Measurements from ENCODE around the gene FCN3. TPM values are rescaled to one million over a fixed set of nuclear protein-coding genes. Genes with fewer than 3 reads are reported as not detected.
A peak's percentile ranks its signal among the peaks of the same experiment; 100 is the strongest.

The FCN3 gene
- total and polyA plus RNA-seq, 2 donors (not counting 1 experiment from before 2014, with no cell fraction given) = not detected

DNA sequence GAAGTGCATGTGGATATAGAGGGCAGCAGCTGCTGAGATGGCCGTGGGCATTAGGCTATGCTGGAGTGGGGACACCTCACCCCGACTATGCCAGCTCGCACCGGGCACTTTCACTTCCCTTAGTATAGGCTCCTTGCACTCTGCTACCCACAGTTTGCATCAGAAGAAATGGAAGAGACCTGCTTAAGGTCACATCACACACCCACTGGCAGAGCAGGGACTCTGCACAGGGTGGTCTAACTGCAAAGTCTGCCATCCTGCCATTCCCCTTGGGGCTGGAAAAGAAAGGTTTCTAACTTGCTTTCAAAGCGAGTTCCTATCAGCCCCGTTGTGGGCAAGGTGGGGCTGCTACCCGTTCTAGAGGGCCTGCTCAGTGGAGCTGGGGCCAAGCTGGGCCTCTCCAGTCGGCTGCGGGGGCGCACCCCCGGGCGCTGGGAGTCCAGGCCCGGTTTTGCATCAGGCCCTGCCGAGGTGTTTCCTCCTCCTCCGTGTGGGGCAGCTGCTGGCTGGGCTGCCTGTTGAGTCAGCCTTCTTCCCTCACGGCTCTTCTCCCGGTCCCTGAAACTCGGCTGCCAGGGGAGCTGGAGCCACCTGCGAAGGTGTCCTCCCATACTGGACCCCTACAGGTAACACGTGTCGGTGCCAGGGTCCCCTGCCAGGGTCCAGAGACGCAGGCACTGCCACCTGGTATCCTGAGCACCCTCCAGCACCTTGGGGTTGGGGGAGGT is 32.9 kb downstream of the FCN3 start, which contains the start of gene SYTL1:
Gene SYTL1, plus strand, starts transcription at position 498 of the 728 bp plus-strand sequence. CDS start 3,313 bp downstream, outside the sequence.
- Mint-ChIP-seq H3K27me3 (no peaks in the 10 kb centered on the region), H3K4me1 (peaks cover 64% of the 10 kb centered on the region), H3K27ac (peak within 1 kb of the TSS; percentile 98), H3K9me3 (ENCODE audit: insufficient read depth) (no peaks in the 10 kb centered on the region), H3K4me3 (peak within 1 kb of the TSS; percentile 96)
- Histone ChIP-seq H4K20me1 (ENCODE audit: control insufficient read depth, insufficient read depth, low read length, poor library complexity, severe bottlenecking) (no peaks in the 10 kb centered on the region), H2AFZ (ENCODE audit: insufficient read depth, low read depth, low read length, poor library complexity, severe bottlenecking) (peak within 1 kb of the TSS; percentile 84), H3K9me3 (ENCODE audit: control extremely low read depth in 1 of 3, control insufficient read depth in 2 of 3, insufficient read depth in 1 of 3, low read length in 2 of 3) (peaks cover 0 to 7% (median 0%) of the 10 kb centered on the region in 3 donors), H3K4me1 (ENCODE audit: control insufficient read depth in 2 of 2, insufficient read depth in 2 of 2, low read length in 2 of 2) (peaks cover 37 to 59% of the 10 kb centered on the region in 2 donors), H3K36me3 (replicated peaks in 1 of 2; ENCODE audit: control extremely low read depth in 1 of 2, control insufficient read depth in 1 of 2, extremely low read depth in 1 of 2, insufficient read depth in 2 of 2, low read length in 1 of 2) (peaks cover 0 to 22% of the 10 kb centered on the region in 2 experiments), H3K79me2 (ENCODE audit: control insufficient read depth, insufficient read depth, low read length) (peaks cover 41% of the 10 kb centered on the region), H3K4me2 (replicated peaks; ENCODE audit: low read depth, low read length, poor library complexity, severe bottlenecking) (peak within 1 kb of the TSS; percentile 89), H3K4me3 (ENCODE audit: control extremely low read depth in 1 of 5, extremely low read depth in 1 of 5, insufficient read depth in 1 of 5, low read depth in 2 of 5, low read length in 4 of 5) (peak within 1 kb of the TSS; percentile 61 to 89 (median 79)), H3K9ac (ENCODE audit: low read length) (peak within 1 kb of the TSS; percentile 77), H3K27me3 (replicated peaks in 1 of 4; ENCODE audit: control extremely low read depth in 1 of 4, control insufficient read depth in 3 of 4, insufficient read depth in 4 of 4, low read length in 3 of 4) (no peaks in the 10 kb centered on the region), H3K27ac (ENCODE audit: low read length in 2 of 2) (peak within 1 kb of the TSS; percentile 85 to 88)
- intact Hi-C loops (cut with micrococcal nuclease) = loop anchor here (1.0 kb wide), 4 partner anchors 8 to 24 kb away; partner anchors contain the start of gene TMEM222
- ATAC-seq (ENCODE audit: low read depth) (peak; percentile 78), DNase-seq (peak; percentile 89)
- no peak for TF ChIP-seq EZH2 (IDR thresholded peaks at IDR 0.05; ENCODE audit: borderline replicate concordance, insufficient read depth, low read depth, low read length, poor library complexity, severe bottlenecking)
- no peak for TF ChIP-seq CTCF (IDR thresholded peaks at IDR 0.05)
- ChIA-PET CTCF (interaction anchor here (0.6 to 12.7 kb wide), 21 partner anchors 8 to 321 kb away, joined by 3 to 132 read pairs (median 4); partner anchors contain the start of gene MAP3K6), POLR2A (interaction anchor here (0.7 to 2.1 kb wide), 10 partner anchors 8 to 791 kb away, joined by 3 to 16 read pairs (median 4); partner anchors contain the start of genes MAP3K6 and WASF2)
- 0% methylated on average over 18 of the region's 22 CpGs for WGBS (ENCODE audit: insufficient coverage)
